Upper lobe of right lung (tissue), 1 donor: Measurements from ENCODE around the gene LPIN3. TPM values are rescaled to one million over a fixed set of nuclear protein-coding genes. Genes with fewer than 3 reads are reported as not detected.
A peak's percentile ranks its signal among the peaks of the same experiment; 100 is the strongest.

Experiments
- ATAC-seq: fragments of 200-7000 bp; cut with Tn5 transposase; one replicate; pipeline ENCODE4 v1.9.1; 2020; ENCODE audit warnings: mild to moderate bottlenecking, moderate library complexity
- DNase-seq: peaks from one replicate; pipeline ENCODE4 v3.0.0-alpha.2; 2020
- H3K27ac ChIP-seq: fragments of 200-600 bp; one replicate; pipeline ENCODE4 v1.8.0; 2022
- H3K27me3 ChIP-seq: fragments of 200-600 bp; one replicate; pipeline ENCODE4 v1.8.0; 2022; ENCODE audit warnings: mild to moderate bottlenecking
- H3K36me3 ChIP-seq: fragments of 200-600 bp; one replicate; pipeline ENCODE4 v1.8.0; 2022
- H3K4me1 ChIP-seq: fragments of 200-600 bp; one replicate; pipeline ENCODE4 v1.8.0; 2022
- H3K4me3 ChIP-seq: fragments of 200-600 bp; one replicate; pipeline ENCODE4 v1.8.0; 2022; ENCODE audit warnings: mild to moderate bottlenecking
- H3K9me3 ChIP-seq: fragments of 200-600 bp; one replicate; pipeline ENCODE4 v1.8.0; 2022
- CTCF ChIP-seq: fragments of 200-600 bp; IDR thresholded peaks from one replicate; pipeline ENCODE4 v1.8.0; 2022; ENCODE audit warnings: antibody characterized with exemption
- intact Hi-C: fragments of 100-400 bp; cut with DNase I; formaldehyde crosslinking; loops from one replicate; pipeline ENCODE4 v1.11.0; 2022
- total RNA-seq: library from RNA; stranded (reverse); fragmentation: NEBNext Ultra II Directional; extraction: Animal tissue kit (Norgen Biotek cat#: 25700); gene quantifications from one replicate; pipeline ENCODE4 v1.2.1, GENCODE V29; 2021
- donor health status: DM: no; HTN: yes; CAD: no; lungs with severe emphysema.

Gene LPIN3
- total RNA-seq, 1 donor from 2014 or later: 18.4 TPM

GRCh38 chr20:41317546-41318270, 22.9 kb upstream of the LPIN3 start, which contains the start of gene ZHX3:
TSS of gene ZHX3 (minus strand) at chr20:41317731. CDS start at chr20:41204916, 112,815 bp downstream.
- peak within 1 kb of the TSS; percentile 90 for H3K27ac ChIP-seq
- intact Hi-C loops: no loop called here
- peak; percentile 99 for DNase-seq
- TF ChIP-seq CTCF: no peak
- no peaks in the 10 kb centered on the region for H3K9me3 ChIP-seq
- no peaks in the 10 kb centered on the region for H3K27me3 ChIP-seq
- H3K36me3 ChIP-seq: no peaks in the 10 kb centered on the region
- peak within 1 kb of the TSS; percentile 82 for H3K4me3 ChIP-seq
- H3K4me1 ChIP-seq: peaks cover 18% of the 10 kb centered on the region
- ATAC-seq: peak; percentile 98

- no peaks in the 10 kb centered on the region for H3K9me3 ChIP-seq
- ATAC-seq (no peak), DNase-seq (no peak)
- H3K36me3 ChIP-seq: no peaks in the 10 kb centered on the region
- no peak for TF ChIP-seq CTCF
- intact Hi-C loops: no loop called here
- H3K4me1 ChIP-seq: peaks cover 18% of the 10 kb centered on the region
- H3K27ac ChIP-seq: peak overlapping the region; percentile 65
- H3K27me3 ChIP-seq: no peaks in the 10 kb centered on the region
- H3K4me3 ChIP-seq: peak overlapping the region; percentile 49
These were observed 22.4 kb upstream of the LPIN3 start for GRCh38 chr20:41318271-41318649.

GRCh38 chr20:41320441-41320840, 20.2 kb upstream of the LPIN3 start:
- DNase-seq (no peak), ATAC-seq (no peak)
- H3K4me1 ChIP-seq: peaks cover 9% of the 10 kb centered on the region
- no peaks in the 10 kb centered on the region for H3K9me3 ChIP-seq
- no peaks in the 10 kb centered on the region for H3K27me3 ChIP-seq
- no peak overlapping the region for H3K4me3 ChIP-seq
- intact Hi-C loops: no loop called here
- TF ChIP-seq CTCF: no peak
- peak overlapping the region; percentile 42 for H3K27ac ChIP-seq
- no peaks in the 10 kb centered on the region for H3K36me3 ChIP-seq

- DNase-seq (no peak), ATAC-seq (no peak)
- no peaks in the 10 kb centered on the region for H3K27me3 ChIP-seq
- no peaks in the 10 kb centered on the region for H3K36me3 ChIP-seq
- intact Hi-C loops: no loop called here
- peak overlapping the region; percentile 42 for H3K27ac ChIP-seq
- H3K9me3 ChIP-seq: no peaks in the 10 kb centered on the region
- no peak for TF ChIP-seq CTCF
- peaks cover 7% of the 10 kb centered on the region for H3K4me1 ChIP-seq
- H3K4me3 ChIP-seq: no peak overlapping the region
These were observed 19.6 kb upstream of the LPIN3 start for GRCh38 chr20:41320976-41321375.

GRCh38 chr20:41327178-41327577, 13.4 kb upstream of the LPIN3 start:
- no peak for TF ChIP-seq CTCF
- ATAC-seq: no peak
- H3K27me3 ChIP-seq: no peaks in the 10 kb centered on the region
- H3K9me3 ChIP-seq: no peaks in the 10 kb centered on the region
- no peak overlapping the region for H3K27ac ChIP-seq
- DNase-seq: no peak
- intact Hi-C loops: no loop called here
- H3K36me3 ChIP-seq: no peaks in the 10 kb centered on the region
- no peak overlapping the region for H3K4me3 ChIP-seq
- peaks cover 14% of the 10 kb centered on the region for H3K4me1 ChIP-seq
